ENCODE data around the gene SPCS2.

SPCS2 gene

DNA sequence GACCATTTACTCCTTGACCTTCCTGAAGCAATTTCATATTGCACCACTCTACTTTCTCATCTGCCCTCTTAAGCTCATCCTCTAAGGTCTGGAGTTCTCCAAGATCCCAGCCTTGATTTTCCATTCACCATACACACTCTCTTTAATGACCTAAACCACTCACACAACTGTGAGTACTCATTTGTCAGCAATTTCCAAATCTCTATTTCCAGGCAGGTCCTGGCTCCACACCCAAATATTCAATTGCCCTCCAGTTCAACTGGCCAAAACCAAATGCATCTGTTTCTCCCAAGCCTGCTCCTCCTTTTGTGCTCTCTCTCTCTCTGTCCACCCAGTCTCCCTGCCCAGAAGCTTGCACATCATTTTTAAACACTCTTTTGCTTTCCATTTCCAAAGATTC, 79.3 kb downstream of the SPCS2 start:
- DNase-seq (ENCODE audit: low read depth) = no peak
- TF ChIP-seq CTCF (IDR thresholded peaks at IDR 0.05; ENCODE audit: low read depth, low read length, missing control alignments) = no peak
- in situ Hi-C loops (cut with HindIII; ENCODE audit: low sequenced_read_pairs) = loop anchor here (10.0 kb wide), 1 partner anchor 176 kb away; no protein-coding TSS in a partner anchor
- H3K4me3 ChIP-seq (ENCODE audit: low read depth, low read length) = no peak overlapping the region
